ENCODE measurements around the gene SKP2. TPM values are rescaled to one million over a fixed set of nuclear protein-coding genes. Genes with fewer than 3 reads are reported as not detected.

The SKP2 gene
- total and polyA plus RNA-seq, 2 donors (not counting 3 experiments of a cell fraction or from before 2014, with no cell fraction given) = 12.5 to 40.9 TPM

GRCh38 chr5:36228505-36228904, 76.6 kb downstream of the SKP2 start:
- H2AFZ ChIP-seq (ENCODE audit: low read depth, low read length) = no peak overlapping the region
- ChIA-PET POLR2A (no interaction called here), CTCF (interaction anchor here (1.1 to 2.3 kb wide), 2 partner anchors 13 to 21 kb away, joined by 3 to 8 read pairs; partner anchors contain the start of gene NADK2)
- no peaks in the 10 kb centered on the region for H4K20me1 ChIP-seq (replicated peaks; ENCODE audit: control insufficient read depth, extremely low read depth, insufficient read depth, low read length)
- no peak overlapping the region for H3K4me3 ChIP-seq (replicated peaks in 1 of 3; ENCODE audit: insufficient read depth in 1 of 3, low read depth in 1 of 3, low read length in 3 of 3)
- H3K9me1 ChIP-seq (replicated peaks; ENCODE audit: control insufficient read depth, extremely low read depth, insufficient read depth, low read length) = no peaks in the 10 kb centered on the region
- no peaks in the 10 kb centered on the region for H3K79me2 ChIP-seq (ENCODE audit: control insufficient read depth, insufficient read depth, low read length)
- H3K27me3 ChIP-seq (ENCODE audit: control insufficient read depth in 2 of 2, insufficient read depth in 2 of 2, low read length in 2 of 2) = no peaks in the 10 kb centered on the region
- no peak overlapping the region for H3K4me2 ChIP-seq (ENCODE audit: insufficient read depth, low read length)
- H3K9me3 ChIP-seq (replicated peaks; ENCODE audit: control insufficient read depth, insufficient read depth, low read length) = no peaks in the 10 kb centered on the region
- TF ChIP-seq GATA2 (IDR thresholded peaks at IDR 0.05; ENCODE audit: insufficient read depth, insufficient read length, low read depth, low read length) (no peak), POLR2AphosphoS5 (IDR thresholded peaks at IDR 0.05; ENCODE audit: insufficient read depth, low read depth, low read length) (no peak), JUN (IDR thresholded peaks at IDR 0.05; ENCODE audit: borderline replicate concordance, insufficient read depth, insufficient read length, low read depth) (no peak), FOS (IDR thresholded peaks at IDR 0.05; ENCODE audit: borderline replicate concordance, insufficient read depth, low read length) (no peak), POLR2A (IDR thresholded peaks at IDR 0.05; ENCODE audit: low read depth, low read length) (no peak), EZH2 (IDR thresholded peaks at IDR 0.05; ENCODE audit: borderline replicate concordance, low read depth, low read length, severe bottlenecking) (no peak), MAX (IDR thresholded peaks at IDR 0.05; ENCODE audit: insufficient read depth, insufficient read length) (no peak), MYC (IDR thresholded peaks at IDR 0.05; ENCODE audit: low read depth, low read length) (no peak)
- TF ChIP-seq, protein P1, sequence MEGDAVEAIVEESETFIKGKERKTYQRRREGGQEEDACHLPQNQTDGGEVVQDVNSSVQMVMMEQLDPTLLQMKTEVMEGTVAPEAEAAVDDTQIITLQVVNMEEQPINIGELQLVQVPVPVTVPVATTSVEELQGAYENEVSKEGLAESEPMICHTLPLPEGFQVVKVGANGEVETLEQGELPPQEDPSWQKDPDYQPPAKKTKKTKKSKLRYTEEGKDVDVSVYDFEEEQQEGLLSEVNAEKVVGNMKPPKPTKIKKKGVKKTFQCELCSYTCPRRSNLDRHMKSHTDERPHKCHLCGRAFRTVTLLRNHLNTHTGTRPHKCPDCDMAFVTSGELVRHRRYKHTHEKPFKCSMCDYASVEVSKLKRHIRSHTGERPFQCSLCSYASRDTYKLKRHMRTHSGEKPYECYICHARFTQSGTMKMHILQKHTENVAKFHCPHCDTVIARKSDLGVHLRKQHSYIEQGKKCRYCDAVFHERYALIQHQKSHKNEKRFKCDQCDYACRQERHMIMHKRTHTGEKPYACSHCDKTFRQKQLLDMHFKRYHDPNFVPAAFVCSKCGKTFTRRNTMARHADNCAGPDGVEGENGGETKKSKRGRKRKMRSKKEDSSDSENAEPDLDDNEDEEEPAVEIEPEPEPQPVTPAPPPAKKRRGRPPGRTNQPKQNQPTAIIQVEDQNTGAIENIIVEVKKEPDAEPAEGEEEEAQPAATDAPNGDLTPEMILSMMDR (IDR thresholded peaks at IDR 0.05; ENCODE audit: extremely low read depth in 1 of 2, insufficient read depth in 1 of 2, low read depth in 1 of 2, low read length in 2 of 2) = no peak
- H3K27ac ChIP-seq (ENCODE audit: insufficient read depth, low read depth, low read length) = no peak overlapping the region
- FAIRE-seq (no peak), DNase-seq (ENCODE audit: low read depth, low spot score) (no peak)
- no peaks in the 10 kb centered on the region for H3K36me3 ChIP-seq (ENCODE audit: control insufficient read depth in 2 of 2, extremely low read depth in 1 of 2, insufficient read depth in 2 of 2, low read length in 2 of 2)
- no peaks in the 10 kb centered on the region for H3K4me1 ChIP-seq (ENCODE audit: control insufficient read depth, extremely low read depth, insufficient read depth, low read length)
- dilution Hi-C loops (cut with MboI; ENCODE audit: extremely low pct_ligation_motif_present, low sequenced_read_pairs) = no loop called here
- BruUV-seq (replicated peaks) = no TSS peak
- intact Hi-C loops (cut with micrococcal nuclease) = no loop called here
- H3K9ac ChIP-seq (replicated peaks; ENCODE audit: extremely low read depth, insufficient read depth, low read length) = no peak overlapping the region

Data from endothelial cell of umbilical vein (primary cell).